Adrenal gland (tissue), 12 donors: ENCODE measurements around the gene ASNSD1. TPM values are rescaled to one million over a fixed set of nuclear protein-coding genes. Genes with fewer than 3 reads are reported as not detected.

Experiments
- polyA plus RNA-seq, 3 donors: library from polyadenylated mRNA; stranded (reverse); fragments of 200-250 nt in 2 of 3; fragments of 350-450 nt in 1 of 3; fragmentation: Illumina TruSeq in 1 of 3; extraction: RNeasy Lipid Tissue Mini Kit (QIAGEN cat#74804) in 1 of 3; gene quantifications; one replicate each; pipeline ENCODE4 v1.2.3, GENCODE V29; 2013 to 2014
- total RNA-seq, 9 donors: library from RNA; depleted of rRNA in 4 of 9; stranded (reverse); fragments of >200 nt in 4 of 9; fragments of 120-200 nt in 1 of 9; fragmentation: NEBNext Ultra II Directional in 1 of 9; extraction: Animal tissue kit (Norgen Biotek cat#: 25700) in 1 of 9; gene quantifications; one replicate each; pipeline versions ENCODE4 v1.1.0 to v1.2.4, GENCODE V29; 2013 to 2023
- donor health status: healthy with polysubstance abuse.
- donor health status: Bipolar disorder and iron deficiency.
- donor health status: DM: yes; HTN: yes; CAD: no.
- donor health status: DM: no; HTN: no; CAD: no.
- donor health status: DM: no; HTN: no; CAD: no.
- donor health status: DM: yes; HTN: yes; CAD: no.

The ASNSD1 gene
- total and polyA plus RNA-seq, 12 donors = 27.5 to 101 (median 42.6) TPM

Other genes with a start within 250 kb of the ASNSD1 start
- 10 to 100 TPM; 23.7 to 73.9 (median 38.3) TPM for gene WDR75, start 220.0 kb upstream of the ASNSD1 start, total RNA-seq
- 10 to 100 TPM; 30.1 to 51.3 (median 45.7) TPM for gene WDR75, start 220.0 kb upstream of the ASNSD1 start, polyA plus RNA-seq
- gene SLC40A1, start 80.7 kb upstream of the ASNSD1 start, total RNA-seq = 1,000 to 10,000 TPM in 5 of 9 donors, 100 to 1,000 TPM in 3, 10 to 100 TPM in 1; 84.1 to 3,561 (median 1,079) TPM
- 100 to 1,000 TPM; 115 to 215 (median 154) TPM for gene SLC40A1, start 80.7 kb upstream of the ASNSD1 start, polyA plus RNA-seq
- 10 to 100 TPM in 4 of 9 donors, 1 to 10 TPM in 5; 4.2 to 17.2 (median 6.1) TPM for gene ANKAR, start 13.2 kb downstream of the ASNSD1 start, total RNA-seq
- gene ANKAR, start 13.2 kb downstream of the ASNSD1 start, polyA plus RNA-seq = 1 to 10 TPM; 2.4 to 8.2 (median 2.6) TPM
- 10 to 100 TPM in 8 of 9 donors, 1 to 10 TPM in 1; 6.9 to 23.1 (median 14.6) TPM for gene OSGEPL1, start 101.3 kb downstream of the ASNSD1 start, total RNA-seq
- 10 to 100 TPM in 1 of 3 donors, 1 to 10 TPM in 2; 6.3 to 13.6 (median 7.2) TPM for gene OSGEPL1, start 101.3 kb downstream of the ASNSD1 start, polyA plus RNA-seq
- 100 to 1,000 TPM in 1 of 9 donors, 10 to 100 TPM in 8; 34.7 to 144 (median 49.7) TPM for gene ORMDL1, start 122.9 kb downstream of the ASNSD1 start, total RNA-seq
- 100 to 1,000 TPM in 2 of 3 donors, 10 to 100 TPM in 1; 80.1 to 272 (median 169) TPM for gene ORMDL1, start 122.9 kb downstream of the ASNSD1 start, polyA plus RNA-seq
- gene PMS1, start 123.0 kb downstream of the ASNSD1 start, total RNA-seq = 10 to 100 TPM in 7 of 9 donors, 1 to 10 TPM in 2; 8.0 to 26.5 (median 19.2) TPM
- 10 to 100 TPM; 13.2 to 32.7 (median 14.2) TPM for gene PMS1, start 123.0 kb downstream of the ASNSD1 start, polyA plus RNA-seq